CD8-positive, alpha-beta memory T cell (primary cell): ENCODE results near the gene TRPM3. TPM values are rescaled to one million over a fixed set of nuclear protein-coding genes. Genes with fewer than 3 reads are reported as not detected.

Experiments used
- CTCF ChIA-PET: fragments of 350-600 bp; sonication (Branson Sonifier 250); formaldehyde crosslinking; loops from one replicate; lab custom pipeline; 2021; ENCODE audit warnings: antibody characterized with exemption; lab: Charles Lee
- POLR2A ChIA-PET: fragments of 350-600 bp; sonication (Branson Sonifier 250); formaldehyde crosslinking; loops from one replicate; lab custom pipeline; 2021; ENCODE audit warnings: antibody characterized with exemption; lab: Charles Lee
- DNase-seq, 5 donors: peaks; one replicate each; pipeline versions ENCODE4 v3.0.0 to v3.0.0-alpha.2; 2020 to 2022; ENCODE audit warnings: mixed read lengths in 1 of 5
- H3K27ac ChIP-seq: one replicate; pipeline ENCODE4 v1.7.0; 2013; ENCODE audit warnings: low read depth, mild to moderate bottlenecking, low read length, moderate library complexity
- H3K27me3 ChIP-seq: 2 replicates; pipeline ENCODE4 v1.7.0; 2013; ENCODE audit warnings: low read length, mild to moderate bottlenecking; ENCODE audit not compliant: insufficient read depth, poor library complexity, severe bottlenecking
- H3K36me3 ChIP-seq: 2 replicates; pipeline ENCODE4 v1.7.0; 2013; ENCODE audit warnings: mild to moderate bottlenecking, low read length, moderate library complexity; ENCODE audit not compliant: insufficient read depth
- H3K4me1 ChIP-seq: 2 replicates; pipeline ENCODE4 v1.7.0; 2013; ENCODE audit warnings: mild to moderate bottlenecking, low read length, moderate library complexity; ENCODE audit not compliant: insufficient read depth
- H3K4me3 ChIP-seq: 2 replicates; pipeline ENCODE4 v1.7.0; 2013; ENCODE audit warnings: mild to moderate bottlenecking, low read length
- H3K9me3 ChIP-seq: 2 replicates; pipeline ENCODE4 v1.7.0; 2013; ENCODE audit warnings: mild to moderate bottlenecking, low read length
- H3K27ac Mint-ChIP-seq, 8 donors: one replicate each; pipeline ENCODE4 v1.8.0; 2020 to 2021; ENCODE audit warnings: mixed read lengths in 8 of 8, mild to moderate bottlenecking in 6 of 8, inconsistent platforms in 3 of 8, moderate library complexity in 3 of 8
- H3K27me3 Mint-ChIP-seq, 2 donors: one replicate each; pipeline ENCODE4 v1.8.0; 2020 to 2021; ENCODE audit warnings: mixed read lengths in 2 of 2, mild to moderate bottlenecking in 1 of 2, moderate library complexity in 1 of 2
- H3K36me3 Mint-ChIP-seq, 3 donors: one replicate each; pipeline ENCODE4 v1.8.0; 2020 to 2021; ENCODE audit warnings: mixed read lengths in 3 of 3, inconsistent platforms in 1 of 3, mild to moderate bottlenecking in 1 of 3
- H3K4me1 Mint-ChIP-seq, 3 donors: one replicate each; pipeline ENCODE4 v1.8.0; 2020 to 2021; ENCODE audit warnings: mixed read lengths in 3 of 3, inconsistent platforms in 1 of 3, mild to moderate bottlenecking in 1 of 3
- H3K4me3 Mint-ChIP-seq, 7 donors: one replicate each; pipeline ENCODE4 v1.8.0; 2020 to 2021; ENCODE audit warnings: mixed read lengths in 7 of 7, mild to moderate bottlenecking in 6 of 7, moderate library complexity in 4 of 7, inconsistent platforms in 2 of 7
- H3K9me3 Mint-ChIP-seq, 5 donors: one replicate each; pipeline ENCODE4 v1.8.0; 2020 to 2022; ENCODE audit warnings: mixed read lengths in 5 of 5, mild to moderate bottlenecking in 3 of 5, moderate library complexity in 2 of 5, inconsistent platforms in 1 of 5
- polyA plus RNA-seq: library from polyadenylated mRNA; unstranded; fragments of 300-500 nt; fragmentation: Illumina TruSeq; gene quantifications from one replicate; pipeline ENCODE4 v1.2.3, GENCODE V29; 2021
- total RNA-seq, 2 experiments: library from RNA; stranded (reverse); gene quantifications; one replicate each; pipeline ENCODE4 v1.2.3, GENCODE V29; 2021

The TRPM3 gene
- total and polyA plus RNA-seq, 3 experiments from 2014 or later, result not detected

- Mint-ChIP-seq H3K4me1 (no peaks in the 10 kb centered on the region), H3K36me3 (peaks cover 0 to 1% (median 0%) of the 10 kb centered on the region in 3 donors), H3K4me3 (no peak overlapping the region), H3K27ac (no peak overlapping the region), H3K9me3 (no peaks in the 10 kb centered on the region), H3K27me3 (peaks cover 0 to 4% of the 10 kb centered on the region in 2 donors)
- no peak for DNase-seq
- Histone ChIP-seq H3K9me3 (no peaks in the 10 kb centered on the region), H3K4me1 (no peaks in the 10 kb centered on the region), H3K27me3 (no peaks in the 10 kb centered on the region), H3K27ac (no peak overlapping the region), H3K4me3 (no peak overlapping the region), H3K36me3 (no peaks in the 10 kb centered on the region)
- CTCF ChIA-PET, result no interaction called here
- POLR2A ChIA-PET, result no interaction called here
These were observed 240.1 kb downstream of the TRPM3 start for GRCh38 chr9:70881333-70881732.

- Mint-ChIP-seq H3K36me3 (peaks cover 0 to 1% (median 0%) of the 10 kb centered on the region in 3 donors), H3K27me3 (peaks cover 0 to 1% of the 10 kb centered on the region in 2 donors), H3K4me1 (no peaks in the 10 kb centered on the region), H3K27ac (no peak overlapping the region), H3K9me3 (no peaks in the 10 kb centered on the region), H3K4me3 (no peak overlapping the region)
- Histone ChIP-seq H3K9me3 (no peaks in the 10 kb centered on the region), H3K4me1 (no peaks in the 10 kb centered on the region), H3K27me3 (no peaks in the 10 kb centered on the region), H3K4me3 (no peak overlapping the region), H3K36me3 (no peaks in the 10 kb centered on the region), H3K27ac (no peak overlapping the region)
- ChIA-PET CTCF (no interaction called here), POLR2A (no interaction called here)
- DNase-seq, result no peak
These were observed 240.9 kb downstream of the TRPM3 start for GRCh38 chr9:70880535-70880934.

- H3K27me3 Mint-ChIP-seq, result peaks cover 0 to under 1% of the 10 kb centered on the region in 2 donors
- no peak for DNase-seq
- Histone ChIP-seq H3K27ac (no peak overlapping the region), H3K27me3 (no peaks in the 10 kb centered on the region), H3K4me1 (no peaks in the 10 kb centered on the region), H3K36me3 (no peaks in the 10 kb centered on the region), H3K4me3 (no peak overlapping the region), H3K9me3 (no peaks in the 10 kb centered on the region)
- no peaks in the 10 kb centered on the region for H3K36me3 Mint-ChIP-seq
- ChIA-PET CTCF (no interaction called here), POLR2A (no interaction called here)
- no peaks in the 10 kb centered on the region for H3K9me3 Mint-ChIP-seq
- H3K4me1 Mint-ChIP-seq, result no peaks in the 10 kb centered on the region
- no peak overlapping the region for H3K27ac Mint-ChIP-seq
- no peak overlapping the region for H3K4me3 Mint-ChIP-seq
These were observed 242.8 kb downstream of the TRPM3 start for GRCh38 chr9:70878576-70878975.

GRCh38 chr9:70874451-70874850 is 247.0 kb downstream of the TRPM3 start:
- H3K27me3 Mint-ChIP-seq, result peaks cover 2 to 6% of the 10 kb centered on the region in 2 donors
- no peak overlapping the region for H3K4me3 Mint-ChIP-seq
- no peaks in the 10 kb centered on the region for H3K4me1 Mint-ChIP-seq
- H3K36me3 ChIP-seq, result no peaks in the 10 kb centered on the region
- no peaks in the 10 kb centered on the region for H3K36me3 Mint-ChIP-seq
- no peak overlapping the region for H3K4me3 ChIP-seq
- ChIA-PET CTCF (no interaction called here), POLR2A (no interaction called here)
- H3K27ac Mint-ChIP-seq, result no peak overlapping the region
- H3K27me3 ChIP-seq, result no peaks in the 10 kb centered on the region
- no peak for DNase-seq
- no peak overlapping the region for H3K27ac ChIP-seq
- H3K4me1 ChIP-seq, result no peaks in the 10 kb centered on the region
- no peaks in the 10 kb centered on the region for H3K9me3 ChIP-seq
- no peaks in the 10 kb centered on the region for H3K9me3 Mint-ChIP-seq

- H3K27me3 ChIP-seq, result no peaks in the 10 kb centered on the region
- H3K36me3 Mint-ChIP-seq, result no peaks in the 10 kb centered on the region
- DNase-seq, result no peak
- H3K27ac ChIP-seq, result no peak overlapping the region
- H3K27me3 Mint-ChIP-seq, result peaks cover 2 to 6% of the 10 kb centered on the region in 2 donors
- H3K4me1 Mint-ChIP-seq, result no peaks in the 10 kb centered on the region
- H3K27ac Mint-ChIP-seq, result no peak overlapping the region
- H3K4me3 ChIP-seq, result no peak overlapping the region
- no peaks in the 10 kb centered on the region for H3K9me3 Mint-ChIP-seq
- H3K4me3 Mint-ChIP-seq, result no peak overlapping the region
- ChIA-PET POLR2A (no interaction called here), CTCF (no interaction called here)
- H3K4me1 ChIP-seq, result no peaks in the 10 kb centered on the region
- H3K9me3 ChIP-seq, result no peaks in the 10 kb centered on the region
- no peaks in the 10 kb centered on the region for H3K36me3 ChIP-seq
These were observed 247.9 kb downstream of the TRPM3 start for GRCh38 chr9:70873506-70873905.

GRCh38 chr9:70868661-70869652 is 252.5 kb downstream of the TRPM3 start:
- DNase-seq, result no peak
- no peaks in the 10 kb centered on the region for H3K4me1 Mint-ChIP-seq
- Histone ChIP-seq H3K27ac (no peak overlapping the region), H3K4me1 (no peaks in the 10 kb centered on the region), H3K27me3 (no peaks in the 10 kb centered on the region), H3K36me3 (no peaks in the 10 kb centered on the region), H3K9me3 (no peaks in the 10 kb centered on the region), H3K4me3 (no peak overlapping the region)
- H3K9me3 Mint-ChIP-seq, result no peaks in the 10 kb centered on the region
- no peak overlapping the region for H3K27ac Mint-ChIP-seq
- no peak overlapping the region for H3K4me3 Mint-ChIP-seq
- H3K36me3 Mint-ChIP-seq, result no peaks in the 10 kb centered on the region
- POLR2A ChIA-PET, result no interaction called here
- CTCF ChIA-PET, result no interaction called here
- H3K27me3 Mint-ChIP-seq, result peaks cover 4 to 6% of the 10 kb centered on the region in 2 donors

- H3K27me3 ChIP-seq, result no peaks in the 10 kb centered on the region
- no peaks in the 10 kb centered on the region for H3K4me1 ChIP-seq
- ChIA-PET CTCF (no interaction called here), POLR2A (no interaction called here)
- no peaks in the 10 kb centered on the region for H3K36me3 Mint-ChIP-seq
- H3K4me1 Mint-ChIP-seq, result no peaks in the 10 kb centered on the region
- no peaks in the 10 kb centered on the region for H3K36me3 ChIP-seq
- no peaks in the 10 kb centered on the region for H3K9me3 ChIP-seq
- no peak overlapping the region for H3K4me3 ChIP-seq
- no peaks in the 10 kb centered on the region for H3K9me3 Mint-ChIP-seq
- no peak for DNase-seq
- H3K27ac ChIP-seq, result no peak overlapping the region
- H3K27me3 Mint-ChIP-seq, result peaks cover 6% of the 10 kb centered on the region in 2 donors
- H3K27ac Mint-ChIP-seq, result no peak overlapping the region
- H3K4me3 Mint-ChIP-seq, result no peak overlapping the region
These were observed 253.4 kb downstream of the TRPM3 start for GRCh38 chr9:70868041-70868440.

- Mint-ChIP-seq H3K4me3 (no peak overlapping the region), H3K9me3 (no peaks in the 10 kb centered on the region), H3K36me3 (no peaks in the 10 kb centered on the region), H3K4me1 (no peaks in the 10 kb centered on the region), H3K27ac (no peak overlapping the region), H3K27me3 (peaks cover 6% of the 10 kb centered on the region in 2 donors)
- H3K36me3 ChIP-seq, result no peaks in the 10 kb centered on the region
- H3K27ac ChIP-seq, result no peak overlapping the region
- ChIA-PET POLR2A (no interaction called here), CTCF (no interaction called here)
- no peaks in the 10 kb centered on the region for H3K9me3 ChIP-seq
- no peaks in the 10 kb centered on the region for H3K4me1 ChIP-seq
- no peak for DNase-seq
- H3K27me3 ChIP-seq, result no peaks in the 10 kb centered on the region
- no peak overlapping the region for H3K4me3 ChIP-seq
These were observed 255.9 kb downstream of the TRPM3 start for GRCh38 chr9:70865471-70865870.
